Measurements from ENCODE around the gene TDRD3.
"Not testable (repeated sequence)": the region's sequence is repeated elsewhere in the genome, so short reads cannot be mapped to it uniquely, and the experiment has no call there.

Gene TDRD3

GRCh38 chr13:60398379-60398891 lies 1.4 kb downstream of the TDRD3 start:
- DNase-seq (ENCODE audit: low spot score): no peak
- no peak for FAIRE-seq

GRCh38 chr13:60398907-60399589 lies 2.0 kb downstream of the TDRD3 start:
- no peak for DNase-seq (ENCODE audit: low spot score)
- FAIRE-seq: no peak

DNA sequence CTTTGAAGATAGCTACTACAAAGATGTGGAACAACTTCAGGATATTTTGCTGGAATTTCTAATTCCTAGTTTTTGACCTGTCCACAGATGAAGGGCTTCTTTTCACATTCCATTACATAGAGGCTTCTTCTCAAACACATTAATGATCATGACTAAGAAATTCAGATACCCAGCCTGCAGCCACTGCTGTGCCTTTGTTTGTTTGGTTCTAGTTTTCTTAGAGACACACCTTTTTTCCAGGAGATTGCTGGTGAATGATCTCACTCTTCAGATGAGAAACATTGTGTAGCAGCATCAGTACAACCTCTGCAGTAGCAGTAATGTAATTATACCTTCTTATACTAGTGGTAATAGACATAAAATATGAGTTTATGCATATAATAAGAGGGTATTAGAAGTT lies 5.0 kb downstream of the TDRD3 start:
- DNase-seq (ENCODE audit: low spot score): no peak
- FAIRE-seq: no peak

GRCh38 chr13:60407095-60407494 lies 10.1 kb downstream of the TDRD3 start:
- DNase-seq (ENCODE audit: low spot score) (no peak), FAIRE-seq (no peak)

DNA sequence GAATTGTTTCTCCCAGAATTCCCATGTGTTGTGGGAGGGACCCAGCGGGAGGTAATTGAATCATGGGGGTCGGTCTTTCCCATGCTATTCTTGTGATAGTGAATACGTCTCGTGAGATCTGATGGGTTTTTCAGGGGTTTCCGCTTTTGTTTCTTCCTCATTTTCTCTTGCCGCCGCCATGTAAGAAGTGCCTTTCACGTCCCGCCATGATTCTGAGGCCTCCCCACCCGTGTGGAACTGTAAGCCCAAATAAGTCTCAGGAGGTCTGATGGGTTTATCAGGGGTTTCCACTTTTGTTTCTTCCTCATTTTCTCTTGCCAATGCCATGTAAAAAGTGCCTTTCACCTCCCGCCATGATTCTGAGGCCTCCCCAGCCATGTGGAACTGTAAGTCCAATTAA lies 10.8 kb downstream of the TDRD3 start:
- DNase-seq (ENCODE audit: low spot score); FAIRE-seq: not testable (repeated sequence)

DNA sequence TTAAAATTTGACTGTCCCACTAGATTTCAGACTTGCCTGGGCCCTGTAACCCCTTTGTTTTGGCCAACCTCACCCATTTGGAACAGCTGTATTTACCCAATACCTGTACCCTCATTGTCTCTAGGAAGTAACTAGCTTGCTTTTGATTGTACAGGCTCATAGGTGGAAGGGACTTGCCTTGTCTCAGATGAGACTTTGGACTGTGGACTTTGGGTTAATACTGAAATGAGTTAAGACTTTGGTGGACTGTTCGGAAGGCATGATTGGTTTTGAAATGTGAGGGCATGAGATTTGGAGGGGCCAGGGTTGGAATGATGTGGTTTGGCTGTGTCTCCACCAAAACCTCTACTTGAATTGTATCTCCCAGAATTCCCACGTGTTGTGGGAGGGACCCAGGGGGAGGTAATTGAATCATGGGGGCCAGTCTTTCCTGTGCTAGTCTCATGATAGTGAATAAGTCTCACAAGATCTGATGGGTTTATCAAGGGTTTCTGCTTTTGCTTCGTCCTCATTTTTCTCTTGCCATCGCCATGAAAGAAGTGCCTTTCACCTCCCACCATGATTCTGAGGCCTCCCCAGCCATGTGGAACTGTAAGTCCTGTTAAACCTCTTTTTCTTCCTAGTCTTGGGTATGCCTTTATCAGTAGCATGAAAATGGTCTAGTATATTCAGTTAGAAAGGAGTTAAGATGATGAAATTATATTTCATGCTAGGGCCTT lies 12.7 kb downstream of the TDRD3 start:
- FAIRE-seq; DNase-seq (ENCODE audit: low spot score): not testable (repeated sequence)

DNA sequence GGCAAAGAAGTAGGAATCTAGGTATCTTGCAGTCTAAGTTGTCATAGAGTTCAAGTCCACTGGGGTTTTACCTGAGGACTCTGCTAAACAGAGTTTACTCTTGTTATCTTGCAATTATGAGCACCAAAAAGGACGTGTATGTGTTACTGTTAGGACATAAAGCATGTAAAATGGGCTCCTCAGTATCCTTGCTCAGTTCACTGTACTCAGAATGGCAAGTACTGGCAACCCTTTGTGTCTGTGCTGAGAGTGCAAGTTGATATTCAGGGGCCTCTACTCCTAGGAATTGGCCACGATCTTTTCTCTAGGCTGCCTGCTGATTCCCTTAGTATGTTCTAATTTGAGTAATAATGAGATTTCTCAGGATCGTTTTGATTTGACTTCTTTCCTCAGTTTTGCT lies 13.3 kb downstream of the TDRD3 start:
- DNase-seq (ENCODE audit: low spot score) (no peak), FAIRE-seq (no peak)

DNA sequence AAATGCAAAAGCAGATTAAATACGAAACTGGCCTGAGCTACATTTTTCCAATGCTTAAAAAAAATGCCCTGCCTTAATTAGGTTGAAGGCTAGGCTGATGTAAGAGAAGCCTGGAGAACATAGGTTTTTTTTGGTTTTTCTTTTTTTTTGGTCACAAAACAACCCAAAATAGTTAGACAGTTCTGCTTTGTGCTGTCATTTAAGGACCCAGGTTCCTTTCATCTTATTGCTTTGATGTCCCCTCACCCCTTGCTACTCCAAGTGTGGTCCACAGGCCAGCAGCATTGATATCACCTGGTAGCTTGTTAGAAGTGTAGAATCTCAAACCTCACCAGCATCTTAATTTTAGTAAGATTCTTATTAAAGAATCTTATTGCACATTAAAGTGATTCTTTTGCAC lies 14.4 kb downstream of the TDRD3 start:
- DNase-seq (ENCODE audit: low spot score) (no peak), FAIRE-seq (no peak)

- DNase-seq (ENCODE audit: low spot score) (no peak), FAIRE-seq (no peak)
These were observed 15.0 kb downstream of the TDRD3 start for GRCh38 chr13:60411983-60412382.

DNA sequence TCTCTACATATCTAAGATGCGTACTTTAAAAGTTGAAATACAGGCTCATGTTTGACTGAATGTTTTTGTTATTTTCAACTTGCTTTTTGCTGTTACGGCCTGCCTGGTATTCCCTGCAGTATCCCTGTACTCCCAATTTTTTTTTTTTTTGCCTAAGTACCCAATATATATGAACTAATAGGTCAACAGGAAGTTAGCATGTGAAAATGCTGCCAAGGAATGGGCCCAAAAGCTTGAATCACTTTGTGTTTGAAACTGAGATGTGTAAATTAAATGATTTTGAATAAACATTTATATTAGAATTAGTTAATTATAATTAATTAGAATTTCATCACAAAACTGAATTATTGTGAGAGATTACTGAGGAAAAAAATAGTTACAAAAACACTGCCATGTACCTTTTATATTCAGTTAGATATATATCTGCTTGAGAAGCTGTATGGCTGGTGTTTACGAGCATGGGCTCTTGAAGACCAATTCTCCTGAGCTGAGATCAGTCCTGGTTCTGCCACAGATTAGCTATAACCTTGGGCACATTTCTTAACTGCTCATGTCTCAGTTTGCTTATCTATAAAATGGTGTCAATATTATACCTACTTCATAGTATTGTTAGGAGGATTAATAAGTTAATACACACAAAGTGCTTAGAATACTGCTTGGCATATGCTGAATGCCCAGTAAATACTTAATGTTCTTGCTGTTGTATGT lies 16.0 kb downstream of the TDRD3 start:
- FAIRE-seq: no peak
- no peak for DNase-seq (ENCODE audit: low spot score)

GRCh38 chr13:60414177-60414576 lies 17.2 kb downstream of the TDRD3 start:
- DNase-seq (ENCODE audit: low spot score) (no peak), FAIRE-seq (no peak)

DNA sequence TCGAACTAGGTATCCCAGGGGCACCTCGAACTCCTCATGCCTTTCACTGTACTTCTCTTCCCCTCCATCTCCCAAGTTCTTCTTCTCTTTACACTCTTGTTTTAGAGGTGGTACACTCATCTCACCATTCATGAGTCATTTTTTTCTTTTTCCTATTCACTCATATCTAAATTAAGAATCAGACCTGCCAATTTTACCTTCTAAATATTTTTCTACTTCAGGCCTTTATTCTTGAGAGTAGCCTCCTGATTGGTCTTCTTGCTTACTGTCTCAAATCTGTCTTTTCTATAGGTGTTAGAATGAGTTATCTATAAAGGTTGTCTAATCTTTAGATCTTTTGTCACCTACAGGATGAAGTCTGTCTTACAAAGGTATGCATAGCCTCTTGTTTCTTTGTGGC lies 20.7 kb downstream of the TDRD3 start:
- DNase-seq (ENCODE audit: low spot score): no peak
- no peak for FAIRE-seq

GRCh38 chr13:60418954-60419353 lies 21.9 kb downstream of the TDRD3 start:
- DNase-seq (ENCODE audit: low spot score) (no peak), FAIRE-seq (no peak)

- DNase-seq (ENCODE audit: low spot score): no peak
- no peak for FAIRE-seq
These were observed 28.3 kb downstream of the TDRD3 start for GRCh38 chr13:60425332-60425731.

DNA sequence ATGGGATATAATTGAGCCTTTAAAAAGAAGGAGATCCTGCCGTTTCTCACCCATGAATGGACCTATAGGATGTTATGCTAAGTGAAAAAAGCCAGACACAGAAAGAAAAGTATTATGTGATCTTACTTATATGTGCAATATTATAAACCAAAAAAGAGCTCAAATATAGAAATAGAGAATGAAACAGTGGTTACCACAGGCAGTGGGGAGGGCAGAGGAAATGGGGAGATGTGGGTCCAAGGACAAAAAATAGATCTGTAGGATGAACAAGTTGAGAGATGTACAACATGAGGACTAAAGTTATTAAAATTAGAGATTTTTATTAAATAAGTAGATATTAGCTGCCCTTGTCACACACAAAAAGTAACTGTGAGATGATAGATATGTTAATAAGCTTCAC lies 29.1 kb downstream of the TDRD3 start:
- DNase-seq (ENCODE audit: low spot score): no peak

DNA sequence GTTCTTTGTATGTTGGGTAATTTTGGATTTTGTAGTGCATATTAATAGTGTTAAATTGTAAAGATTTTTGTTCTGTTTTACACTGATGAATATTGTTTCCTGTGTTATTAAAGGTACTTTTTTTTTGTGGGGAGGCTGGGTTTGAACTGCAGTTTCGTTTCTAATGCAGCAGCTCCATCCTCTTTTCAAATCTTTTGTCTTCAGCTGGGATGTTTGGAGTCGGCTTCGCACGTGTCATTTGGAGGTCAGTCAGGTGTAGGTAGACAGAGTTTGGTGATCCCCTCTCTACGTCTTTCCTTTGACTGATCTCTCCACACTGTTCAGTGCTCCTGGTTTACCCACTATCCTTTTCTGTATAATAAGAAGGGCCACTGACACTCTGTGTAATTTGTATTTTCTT lies 30.3 kb downstream of the TDRD3 start:
- FAIRE-seq: no peak
- DNase-seq (ENCODE audit: low spot score): no peak

More for the DNA sequence above, 29.1 kb downstream of the TDRD3 start:
- FAIRE-seq: no peak

- no peak for FAIRE-seq
- DNase-seq (ENCODE audit: low spot score): peak; percentile 3
These were observed 34.2 kb downstream of the TDRD3 start for GRCh38 chr13:60431108-60431700.

DNA sequence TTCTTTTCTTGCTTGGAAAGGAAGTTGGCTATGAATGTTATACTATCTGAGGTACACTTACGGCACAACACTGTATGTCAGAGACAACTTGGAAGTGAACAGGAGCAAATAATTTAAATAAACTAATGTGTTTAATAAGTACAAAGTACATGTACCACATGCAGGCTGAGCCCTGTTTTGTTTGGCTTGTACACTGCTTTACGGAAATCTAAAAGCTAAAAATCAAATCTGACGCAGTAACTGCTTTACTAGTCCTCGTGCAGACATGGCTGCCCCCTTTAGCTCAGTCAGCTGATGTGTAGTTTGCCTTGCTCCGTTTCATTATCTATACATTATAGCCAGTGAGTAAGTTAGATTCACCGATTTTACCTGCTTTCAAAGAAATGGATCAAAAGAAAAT lies 36.5 kb downstream of the TDRD3 start:
- no peak for FAIRE-seq
- DNase-seq (ENCODE audit: low spot score): no peak

DNA sequence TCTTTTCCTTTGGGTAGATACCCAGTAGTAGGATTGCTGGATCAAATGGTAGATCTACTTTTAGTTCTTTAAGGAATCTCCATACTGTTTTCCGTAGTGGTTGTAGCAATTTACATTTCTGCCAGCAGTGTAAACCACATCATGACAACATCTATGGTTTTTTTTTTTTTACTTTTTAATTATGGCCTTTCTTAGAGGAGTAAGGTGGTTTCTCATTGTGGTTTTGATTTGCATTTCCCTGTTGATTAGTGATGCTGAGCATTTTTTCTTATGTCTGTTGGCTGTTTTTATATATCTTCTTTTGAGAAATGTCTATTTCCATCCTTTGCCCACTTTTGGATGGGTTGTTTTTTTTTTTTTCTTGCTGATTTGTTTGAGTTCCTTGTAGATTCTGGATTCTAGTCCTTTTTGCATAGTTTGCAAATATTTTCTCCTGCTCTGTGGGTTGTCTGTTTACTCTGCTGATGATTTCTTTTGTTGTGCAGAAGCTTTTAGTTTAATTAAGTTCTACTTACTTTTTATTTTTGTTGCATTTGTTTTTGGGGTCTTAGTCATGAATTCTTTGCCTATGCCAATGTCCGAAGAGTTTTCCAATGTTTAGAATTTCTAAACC lies 38.8 kb downstream of the TDRD3 start:
- DNase-seq (ENCODE audit: low spot score) (no peak), FAIRE-seq (no peak)

GRCh38 chr13:60439201-60439600 lies 42.2 kb downstream of the TDRD3 start:
- no peak for DNase-seq (ENCODE audit: low spot score)
- no peak for FAIRE-seq

DNA sequence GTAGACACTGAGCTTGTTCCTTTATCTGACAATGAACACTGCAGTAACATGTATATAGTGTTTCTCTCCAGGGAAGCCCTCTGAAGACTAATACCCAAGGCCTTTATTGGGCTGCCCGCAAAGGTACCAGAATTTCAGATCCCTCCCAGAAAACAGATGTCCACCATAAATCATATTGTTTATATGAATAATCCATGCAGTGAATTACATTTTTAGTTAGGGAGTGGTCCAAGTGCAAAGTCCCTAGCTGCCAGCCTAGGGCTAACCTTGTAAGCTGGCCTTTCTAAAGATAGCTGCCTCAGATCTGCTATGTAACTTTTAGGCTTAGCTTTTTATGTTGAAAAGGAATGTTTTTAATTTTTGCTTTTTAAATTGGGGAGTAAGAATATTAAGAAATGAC lies 44.7 kb downstream of the TDRD3 start:
- no peak for DNase-seq (ENCODE audit: low spot score)
- no peak for FAIRE-seq

Data from urothelium cell line (cell line).